Kidney epithelial cell (primary cell): ENCODE data around the gene CCDC7. TPM values are rescaled to one million over a fixed set of nuclear protein-coding genes. Genes with fewer than 3 reads are reported as not detected.
"Not testable (repeated sequence)": the region's sequence is repeated elsewhere in the genome, so short reads cannot be mapped to it uniquely, and the experiment has no call there.

Experiments
- DNase-seq: peaks from one replicate; pipeline ENCODE4 v3.0.0-alpha.2; 2010; ENCODE audit warnings: low read depth
- H3K27me3 ChIP-seq: 2 replicates; pipeline ENCODE4 v1.6.0; 2011; ENCODE audit warnings: low read length; ENCODE audit not compliant: control insufficient read depth, insufficient read depth
- H3K36me3 ChIP-seq: 2 replicates; pipeline ENCODE4 v1.5.1; 2011; ENCODE audit warnings: low read length; ENCODE audit not compliant: control insufficient read depth, insufficient read depth
- H3K4me3 ChIP-seq: 2 replicates; pipeline ENCODE4 v1.5.1; 2011; ENCODE audit warnings: low read depth, mild to moderate bottlenecking, control low read depth, low read length
- CTCF ChIP-seq: IDR thresholded peaks from 2 replicates; pipeline ENCODE4 v1.5.1; 2011; ENCODE audit warnings: mild to moderate bottlenecking, moderate library complexity, low read length, control low read depth, inconsistent platforms; ENCODE audit not compliant: insufficient read depth, poor library complexity, severe bottlenecking
- total RNA-seq: library from RNA; depleted of rRNA; stranded (reverse); fragments of >200 nt; gene quantifications from 2 replicates; pipeline ENCODE4 v1.2.3, GENCODE V29; 2015

CCDC7 gene
- total RNA-seq, 1 donor from 2014 or later = 2.7 TPM

GRCh38 chr10:32489901-32490300 lies 44.0 kb downstream of the CCDC7 start:
- Histone ChIP-seq H3K36me3 (no peaks in the 10 kb centered on the region), H3K27me3 (no peaks in the 10 kb centered on the region), H3K4me3 (no peak overlapping the region)
- DNase-seq = no peak
- TF ChIP-seq CTCF = no peak

- H3K4me3 ChIP-seq, H3K36me3 ChIP-seq, DNase-seq, H3K27me3 ChIP-seq: not testable (repeated sequence)
Observed at GRCh38 chr10:32494562-32494961, 48.6 kb downstream of the CCDC7 start.

GRCh38 chr10:32500136-32500535 lies 54.2 kb downstream of the CCDC7 start:
- not testable (repeated sequence) for H3K36me3 ChIP-seq, H3K27me3 ChIP-seq, DNase-seq, H3K4me3 ChIP-seq

GRCh38 chr10:32501906-32502305 lies 56.0 kb downstream of the CCDC7 start:
- Histone ChIP-seq H3K4me3 (no peak overlapping the region), H3K27me3 (no peaks in the 10 kb centered on the region), H3K36me3 (no peaks in the 10 kb centered on the region)
- no peak for TF ChIP-seq CTCF
- no peak for DNase-seq

GRCh38 chr10:32505762-32506420 lies 60.0 kb downstream of the CCDC7 start:
- not testable (repeated sequence) for DNase-seq, H3K36me3 ChIP-seq, H3K4me3 ChIP-seq, H3K27me3 ChIP-seq

- TF ChIP-seq CTCF = no peak
- DNase-seq = no peak
- no peaks in the 10 kb centered on the region for H3K36me3 ChIP-seq
- H3K27me3 ChIP-seq = no peaks in the 10 kb centered on the region
- H3K4me3 ChIP-seq = no peak overlapping the region
Observed at GRCh38 chr10:32511599-32511998, 65.7 kb downstream of the CCDC7 start.

GRCh38 chr10:32516567-32517495 lies 70.9 kb downstream of the CCDC7 start:
- no peak for TF ChIP-seq CTCF
- H3K4me3 ChIP-seq = no peak overlapping the region
- no peaks in the 10 kb centered on the region for H3K36me3 ChIP-seq
- no peaks in the 10 kb centered on the region for H3K27me3 ChIP-seq
- no peak for DNase-seq
